ENCODE data around the gene NARS2.

The NARS2 gene

GRCh38 chr11:78403781-78404180, 170.9 kb downstream of the NARS2 start:
- no peak for DNase-seq

GRCh38 chr11:78402847-78403246, 171.8 kb downstream of the NARS2 start:
- DNase-seq = no peak

- no peak for DNase-seq
Measured at GRCh38 chr11:78400702-78401101, 174.0 kb downstream of the NARS2 start.

- DNase-seq = no peak
Measured at GRCh38 chr11:78400116-78400515, 174.5 kb downstream of the NARS2 start.

GRCh38 chr11:78399136-78399535, 175.5 kb downstream of the NARS2 start:
- DNase-seq = no peak

GRCh38 chr11:78398715-78399114, 175.9 kb downstream of the NARS2 start:
- no peak for DNase-seq

- peak; percentile 88 for DNase-seq
Measured at GRCh38 chr11:78397398-78397797, 177.3 kb downstream of the NARS2 start.

GRCh38 chr11:78395597-78395996, 179.1 kb downstream of the NARS2 start:
- peak; percentile 62 for DNase-seq

- DNase-seq = peak; percentile 65
Measured at GRCh38 chr11:78392854-78393253, 181.8 kb downstream of the NARS2 start.

GRCh38 chr11:78391424-78391823, 183.2 kb downstream of the NARS2 start:
- no peak for DNase-seq

GRCh38 chr11:78390809-78391208, 183.9 kb downstream of the NARS2 start:
- DNase-seq = peak; percentile 44

- DNase-seq = no peak
Measured at GRCh38 chr11:78386215-78386941, 188.3 kb downstream of the NARS2 start.
